ENCODE data around the gene SGMS1. TPM values are rescaled to one million over a fixed set of nuclear protein-coding genes. Genes with fewer than 3 reads are reported as not detected.

The SGMS1 gene
- total and polyA plus RNA-seq, 2 donors (not counting 3 experiments of a cell fraction or from before 2014, with no cell fraction given): 9.7 to 23.7 TPM

GRCh38 chr10:50540069-50540825 is 83.5 kb downstream of the SGMS1 start:
- no TSS peak for BruUV-seq (replicated peaks)

More at GRCh38 chr10:50540069-50540825, 83.5 kb downstream of the SGMS1 start:
- Histone ChIP-seq H3K4me3 (replicated peaks in 1 of 3; ENCODE audit: insufficient read depth in 1 of 3, low read depth in 1 of 3, low read length in 3 of 3) (no peak overlapping the region), H3K27me3 (ENCODE audit: control insufficient read depth in 2 of 2, insufficient read depth in 2 of 2, low read length in 2 of 2) (no peaks in the 10 kb centered on the region), H3K9me1 (replicated peaks; ENCODE audit: control insufficient read depth, extremely low read depth, insufficient read depth, low read length) (no peaks in the 10 kb centered on the region), H3K9me3 (replicated peaks; ENCODE audit: control insufficient read depth, insufficient read depth, low read length) (no peaks in the 10 kb centered on the region), H3K9ac (replicated peaks; ENCODE audit: extremely low read depth, insufficient read depth, low read length) (no peak overlapping the region), H3K4me1 (ENCODE audit: control insufficient read depth, extremely low read depth, insufficient read depth, low read length) (peaks cover 14% of the 10 kb centered on the region), H2AFZ (ENCODE audit: low read depth, low read length) (no peak overlapping the region), H3K27ac (ENCODE audit: insufficient read depth, low read depth, low read length) (no peak overlapping the region), H4K20me1 (replicated peaks; ENCODE audit: control insufficient read depth, extremely low read depth, insufficient read depth, low read length) (no peaks in the 10 kb centered on the region), H3K4me2 (ENCODE audit: insufficient read depth, low read length) (no peak overlapping the region), H3K79me2 (ENCODE audit: control insufficient read depth, insufficient read depth, low read length) (no peaks in the 10 kb centered on the region), H3K36me3 (ENCODE audit: control insufficient read depth in 2 of 2, extremely low read depth in 1 of 2, insufficient read depth in 2 of 2, low read length in 2 of 2) (no peaks in the 10 kb centered on the region)
- CTCF ChIA-PET: no interaction called here
- DNase-seq (ENCODE audit: low read depth, low spot score): no peak
- TF ChIP-seq GATA2 (IDR thresholded peaks at IDR 0.05; ENCODE audit: insufficient read depth, insufficient read length, low read depth, low read length) (no peak), EZH2 (IDR thresholded peaks at IDR 0.05; ENCODE audit: borderline replicate concordance, low read depth, low read length, severe bottlenecking) (no peak), MAX (IDR thresholded peaks at IDR 0.05; ENCODE audit: insufficient read depth, insufficient read length) (no peak), FOS (IDR thresholded peaks at IDR 0.05; ENCODE audit: borderline replicate concordance, insufficient read depth, low read length) (no peak), CTCF (IDR thresholded peaks at IDR 0.05; ENCODE audit: extremely low read depth in 1 of 2, insufficient read depth in 1 of 2, low read depth in 1 of 2, low read length in 2 of 2) (no peak), POLR2A (IDR thresholded peaks at IDR 0.05; ENCODE audit: low read depth, low read length) (no peak), MYC (IDR thresholded peaks at IDR 0.05; ENCODE audit: low read depth, low read length) (no peak), JUN (IDR thresholded peaks at IDR 0.05; ENCODE audit: borderline replicate concordance, insufficient read depth, insufficient read length, low read depth) (no peak), POLR2AphosphoS5 (IDR thresholded peaks at IDR 0.05; ENCODE audit: insufficient read depth, low read depth, low read length) (no peak)
- no peak for FAIRE-seq
- dilution Hi-C loops (cut with MboI; ENCODE audit: extremely low pct_ligation_motif_present, low sequenced_read_pairs): no loop called here
- POLR2A ChIA-PET: no interaction called here
- intact Hi-C loops (cut with micrococcal nuclease): no loop called here

Data from endothelial cell of umbilical vein (primary cell).